ENCODE results near the gene TCEAL7. TPM values are rescaled to one million over a fixed set of nuclear protein-coding genes. Genes with fewer than 3 reads are reported as not detected.

TCEAL7 gene
- total RNA-seq, 1 experiment from 2014 or later: not detected

DNA sequence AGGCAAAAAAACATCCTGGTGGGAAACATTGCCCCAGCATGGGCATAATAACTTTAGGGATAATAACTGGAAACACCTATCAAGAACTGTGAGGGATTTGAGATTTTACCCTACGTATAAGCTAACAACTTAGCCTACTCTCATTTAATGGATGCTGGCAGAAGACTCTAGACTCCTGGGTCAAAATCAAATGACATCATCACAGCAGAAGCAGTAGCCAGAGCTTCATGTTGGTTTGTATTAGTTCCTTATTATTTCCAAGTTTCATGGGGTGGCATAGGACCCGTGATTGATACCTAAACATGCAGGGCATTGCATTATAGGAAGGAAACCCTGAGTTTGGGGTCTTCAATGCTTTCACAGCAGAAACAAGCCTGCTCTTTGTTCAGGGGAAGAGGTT lies 30.9 kb downstream of the TCEAL7 start:
- in situ Hi-C loops (cut with HindIII; ENCODE audit: low pct_unique_long_range_greater_than_20kb, low sequenced_read_pairs): no loop called here
- no peak for DNase-seq (ENCODE audit: low read depth, low spot score)

DNA sequence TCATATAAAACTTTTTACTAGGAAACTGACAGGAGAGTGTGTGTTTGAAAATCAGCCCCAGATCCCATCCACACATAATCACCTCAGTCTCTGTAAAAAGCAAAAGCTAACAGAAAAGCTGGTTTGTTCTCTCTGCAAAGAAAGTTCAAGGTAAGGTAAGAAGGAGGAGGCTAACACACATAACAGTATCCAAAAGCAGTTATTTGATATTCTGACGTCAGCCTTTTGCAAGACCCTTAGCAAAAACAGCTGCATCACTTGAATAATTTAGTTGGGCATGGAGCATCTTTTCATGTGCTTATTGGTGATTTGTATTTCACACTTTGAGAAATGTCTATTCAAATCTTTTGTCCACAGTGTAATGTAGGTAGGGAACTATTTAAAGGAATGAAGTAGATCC lies 31.8 kb downstream of the TCEAL7 start:
- in situ Hi-C loops (cut with HindIII; ENCODE audit: low pct_unique_long_range_greater_than_20kb, low sequenced_read_pairs): no loop called here
- DNase-seq (ENCODE audit: low read depth, low spot score): no peak

DNA sequence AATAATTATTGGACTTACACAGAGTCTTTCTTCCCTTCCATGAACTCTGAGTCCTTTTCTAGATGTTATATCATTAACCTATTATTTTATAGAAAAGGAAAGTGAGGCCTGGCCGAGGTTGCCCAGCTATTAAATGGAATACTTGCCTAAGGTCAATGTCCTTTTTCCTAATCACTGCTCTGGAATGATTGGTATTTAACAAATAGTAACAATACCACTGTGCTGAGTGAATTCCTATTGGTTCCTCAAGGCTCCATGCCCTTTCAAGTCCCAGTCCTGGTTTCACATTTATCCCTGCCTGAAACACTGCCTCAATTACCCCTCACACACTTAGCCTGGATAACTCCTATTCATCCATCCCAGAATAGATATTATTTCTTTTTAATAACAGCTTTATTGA lies 32.4 kb downstream of the TCEAL7 start:
- no peak for DNase-seq (ENCODE audit: low read depth, low spot score)
- in situ Hi-C loops (cut with HindIII; ENCODE audit: low pct_unique_long_range_greater_than_20kb, low sequenced_read_pairs): no loop called here

DNA sequence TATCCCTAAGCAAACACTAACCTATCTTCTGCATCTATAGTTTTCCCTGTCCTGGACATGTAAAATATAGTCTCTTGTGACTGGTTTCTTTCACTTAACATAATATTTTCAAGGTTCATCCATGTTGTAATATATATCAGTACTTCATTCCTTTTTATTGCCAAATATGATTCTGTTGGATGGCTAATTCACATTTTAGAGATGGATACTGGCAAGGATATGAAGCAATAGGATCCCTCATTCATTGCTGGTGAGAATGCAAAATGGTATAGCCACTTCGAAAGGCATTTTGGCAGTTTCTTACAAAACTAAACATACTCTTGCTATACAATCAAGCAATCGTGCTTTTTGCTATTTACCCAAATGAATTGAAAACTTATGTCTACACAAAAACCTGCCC lies 33.0 kb downstream of the TCEAL7 start:
- in situ Hi-C loops (cut with HindIII; ENCODE audit: low pct_unique_long_range_greater_than_20kb, low sequenced_read_pairs): no loop called here
- DNase-seq (ENCODE audit: low read depth, low spot score): no peak

DNA sequence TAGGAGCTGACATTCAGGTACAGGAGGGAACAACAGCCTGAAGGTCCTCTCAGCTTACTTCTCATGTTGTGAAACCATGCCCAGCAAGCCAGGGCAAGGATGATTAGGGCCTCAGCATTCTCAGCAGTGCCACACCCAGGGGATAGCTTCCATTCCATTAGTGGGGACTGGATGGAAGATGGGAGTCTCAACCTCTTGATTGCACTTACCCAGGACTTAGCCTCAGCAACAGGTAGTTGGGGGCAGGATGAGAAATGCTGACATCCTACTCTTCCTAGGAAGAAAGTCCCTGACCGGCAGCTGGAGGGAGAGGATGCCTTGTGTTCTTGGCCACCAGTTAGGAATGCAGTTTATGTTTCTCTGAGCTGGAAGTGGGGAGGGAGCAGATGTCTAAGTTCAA lies 37.5 kb downstream of the TCEAL7 start:
- no peak for DNase-seq (ENCODE audit: low read depth, low spot score)
- in situ Hi-C loops (cut with HindIII; ENCODE audit: low pct_unique_long_range_greater_than_20kb, low sequenced_read_pairs): no loop called here

DNA sequence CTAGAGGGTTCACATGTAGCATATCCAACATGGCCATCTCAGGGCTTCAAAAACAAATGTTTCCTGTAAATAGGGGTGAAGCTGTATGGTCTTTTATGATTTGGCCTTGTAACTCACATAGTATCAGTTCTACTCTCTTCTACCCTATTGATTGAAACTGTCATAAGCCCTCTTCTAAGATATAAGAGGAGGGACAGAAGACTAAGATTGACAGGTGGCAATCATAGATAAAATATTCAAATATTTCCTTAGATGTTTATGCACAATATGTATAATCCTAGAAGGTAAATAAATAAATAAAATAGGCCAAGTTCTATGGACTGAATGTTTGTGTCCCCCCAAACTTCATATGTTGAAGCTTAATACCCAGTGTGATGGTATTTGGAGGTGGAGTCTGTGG lies 39.4 kb downstream of the TCEAL7 start:
- no peak for DNase-seq (ENCODE audit: low read depth, low spot score)
- in situ Hi-C loops (cut with HindIII; ENCODE audit: low pct_unique_long_range_greater_than_20kb, low sequenced_read_pairs): no loop called here

DNA sequence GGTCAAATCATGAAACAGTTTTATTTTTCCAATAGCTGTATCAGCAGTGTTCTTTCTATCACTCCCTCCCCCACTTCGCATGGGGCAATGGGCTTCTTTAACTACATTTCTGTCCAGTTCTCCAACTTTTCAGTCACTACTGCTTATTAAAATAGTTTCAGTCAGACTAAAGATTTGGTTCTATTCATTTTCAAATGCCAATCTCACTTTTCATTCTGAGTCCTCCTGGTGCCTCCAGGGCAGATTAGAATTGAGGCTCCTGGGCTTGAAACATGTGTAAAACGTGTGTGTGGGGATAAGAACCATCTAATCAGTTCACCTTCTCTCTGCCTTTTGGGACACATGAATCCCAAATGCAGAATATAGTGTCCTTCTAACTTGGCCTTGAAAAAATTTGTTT lies 42.8 kb downstream of the TCEAL7 start:
- no peak for DNase-seq (ENCODE audit: low read depth, low spot score)
- in situ Hi-C loops (cut with HindIII; ENCODE audit: low pct_unique_long_range_greater_than_20kb, low sequenced_read_pairs): no loop called here

DNA sequence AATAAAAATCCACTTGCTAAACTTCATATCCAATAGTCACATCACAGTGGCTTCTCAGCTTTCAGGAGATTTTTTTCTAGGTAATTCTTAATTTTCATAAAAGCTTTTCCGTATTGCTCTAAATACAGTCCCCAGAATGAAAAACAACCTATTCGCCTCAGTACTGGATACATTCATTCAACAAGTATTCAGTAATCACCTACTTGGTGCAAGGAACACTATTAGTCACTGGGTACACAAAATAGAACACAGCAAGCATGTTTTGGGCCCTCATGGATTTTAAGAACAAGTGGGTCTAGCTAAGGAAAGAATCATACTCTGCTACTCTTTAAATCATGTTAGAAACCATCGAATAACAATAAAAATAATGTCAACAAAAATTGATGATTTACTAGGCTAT lies 43.5 kb downstream of the TCEAL7 start:
- DNase-seq (ENCODE audit: low read depth, low spot score): no peak
- in situ Hi-C loops (cut with HindIII; ENCODE audit: low pct_unique_long_range_greater_than_20kb, low sequenced_read_pairs): no loop called here

DNA sequence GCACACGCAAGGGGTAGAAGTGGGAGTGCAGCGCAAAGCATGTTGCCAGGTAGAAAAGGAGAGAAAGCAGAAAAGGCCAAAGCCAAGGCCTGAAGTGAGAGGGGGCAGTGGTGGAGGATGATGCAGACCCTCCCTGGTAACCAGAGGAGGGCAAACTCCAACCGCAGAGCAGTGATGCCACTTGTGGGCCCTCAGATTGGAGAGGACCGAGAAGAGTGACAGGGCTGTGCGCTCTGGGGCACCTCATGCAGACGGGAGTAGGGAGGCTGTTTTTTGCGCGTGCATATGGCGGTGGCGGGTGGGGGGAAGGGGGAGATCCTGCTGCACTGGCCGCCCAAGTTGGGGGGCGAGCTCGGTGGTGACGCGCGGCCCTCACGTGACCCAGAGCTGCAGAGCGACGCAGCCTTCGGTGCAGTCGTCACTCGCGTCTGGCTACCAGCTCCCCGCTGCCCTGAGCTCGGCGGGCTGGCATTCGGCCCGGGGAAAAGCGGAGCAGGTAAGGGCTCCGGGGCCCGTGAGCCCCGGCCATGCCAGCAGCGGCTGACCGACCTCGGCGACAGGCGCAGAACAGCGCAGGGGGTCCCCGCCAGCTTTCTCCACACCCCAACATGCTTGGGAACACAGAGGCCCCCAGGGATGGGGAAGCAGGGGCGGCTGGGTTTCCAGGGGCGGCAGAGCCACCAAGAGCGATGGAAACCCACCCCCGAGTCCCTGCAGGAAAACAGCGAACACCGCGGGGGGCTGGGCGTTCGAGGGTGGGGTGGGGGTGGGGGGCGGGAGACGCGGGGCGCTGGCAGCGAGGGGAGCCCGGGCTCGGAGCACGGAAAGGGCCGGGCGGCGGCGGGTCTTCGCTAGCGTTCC lies 46.3 kb downstream of the TCEAL7 start, which contains the start of gene BEX3:
Gene BEX3, plus strand, starts transcription at position 421 of the 861 bp plus-strand sequence. CDS start 984 bp downstream, outside the sequence.
- in situ Hi-C loops (cut with HindIII; ENCODE audit: low pct_unique_long_range_greater_than_20kb, low sequenced_read_pairs): no loop called here
- peak; percentile 61 for DNase-seq (ENCODE audit: low read depth, low spot score)

DNA sequence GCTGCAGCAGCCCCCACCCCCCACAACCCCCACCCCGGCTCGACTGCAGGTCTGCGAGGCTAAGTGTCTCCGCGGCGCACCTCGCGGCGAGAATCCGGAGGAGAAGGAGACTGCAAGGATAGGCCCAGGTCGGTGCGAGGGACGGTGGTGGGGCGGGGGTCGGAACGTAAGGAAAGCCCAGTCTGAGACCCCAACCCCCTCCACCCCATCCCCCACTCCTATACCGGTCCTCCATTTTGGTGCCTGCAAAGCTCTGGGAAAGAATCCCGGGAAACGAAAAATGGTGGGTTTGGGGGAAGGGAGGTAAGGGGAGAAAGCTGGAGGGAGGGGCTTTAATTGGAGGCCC lies 46.9 kb downstream of the TCEAL7 start:
- peak; percentile 57 for DNase-seq (ENCODE audit: low read depth, low spot score)
- in situ Hi-C loops (cut with HindIII; ENCODE audit: low pct_unique_long_range_greater_than_20kb, low sequenced_read_pairs): no loop called here

DNA sequence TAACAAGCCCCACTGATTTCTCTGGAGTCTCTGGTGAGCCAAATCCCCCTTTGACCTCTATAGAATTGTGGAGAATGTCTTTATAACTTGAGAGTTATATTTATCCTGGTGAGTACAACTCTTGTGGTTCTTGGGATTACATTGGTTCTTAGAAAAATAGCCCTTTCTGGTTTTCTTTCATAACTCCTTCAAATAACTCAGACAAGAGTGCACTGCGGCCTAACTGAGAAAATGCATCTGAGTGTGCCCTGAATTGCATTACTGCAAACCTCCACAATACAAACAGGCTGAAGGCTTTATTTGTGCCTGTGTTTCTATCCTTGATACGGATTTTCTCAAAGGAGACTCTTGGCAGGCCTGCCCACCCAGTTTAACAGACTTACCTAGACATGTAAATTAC lies 49.0 kb downstream of the TCEAL7 start:
- DNase-seq (ENCODE audit: low read depth, low spot score): no peak
- in situ Hi-C loops (cut with HindIII; ENCODE audit: low pct_unique_long_range_greater_than_20kb, low sequenced_read_pairs): no loop called here

Small RNA genes lying within 50 kb of the gene (small RNA-seq; reads per million reads assigned to genes)
- 0 reads per million in 2 experiments for gene Z92846.1

Other genes starting within 250 kb of the TCEAL7 start
- gene NXF3, start 237.1 kb upstream of the TCEAL7 start, total RNA-seq (2014; rRNA removed; shearing (Covaris generic)): not detected in 2 replicates
- gene BEX4, start 115.1 kb upstream of the TCEAL7 start, total RNA-seq (2014; rRNA removed; shearing (Covaris generic)): 104 and 110 TPM in 2 replicates
- 174 and 191 TPM in 2 replicates for gene TCEAL8, start 75.1 kb upstream of the TCEAL7 start, total RNA-seq (2014; rRNA removed; shearing (Covaris generic))
- gene TCEAL5, start 53.5 kb upstream of the TCEAL7 start, total RNA-seq (2014; rRNA removed; shearing (Covaris generic)): not detected in 2 replicates
- 3.7 and 4.6 TPM in 2 replicates for gene BEX2, start 19.2 kb upstream of the TCEAL7 start, total RNA-seq (2014; rRNA removed; shearing (Covaris generic))
- 71.7 and 72.0 TPM in 2 replicates for gene TCEAL9, start 26.3 kb downstream of the TCEAL7 start, total RNA-seq (2014; rRNA removed; shearing (Covaris generic))
- 269 and 278 TPM in 2 replicates for gene BEX3, start 46.3 kb downstream of the TCEAL7 start, total RNA-seq (2014; rRNA removed; shearing (Covaris generic))
- gene RAB40A, start 189.2 kb downstream of the TCEAL7 start, total RNA-seq (2014; rRNA removed; shearing (Covaris generic)): 0.05 TPM in 1 of 2 replicates, not detected in the other